DOHH2 (cell line): ENCODE results near the gene SLC44A1.

Experiments
- H3F3A ChIP-seq: fragments of 200-600 bp; sonication (generic), shearing (Covaris generic); 2 replicates; pipeline ENCODE4 v1.6.0; 2016; ENCODE audit warnings: antibody characterized with exemption, mild to moderate bottlenecking; ENCODE audit not compliant: control insufficient read depth, insufficient read depth
- H3K27ac ChIP-seq: fragments of 200-600 bp; sonication (generic); 2 replicates; pipeline ENCODE4 v1.5.1; 2014; ENCODE audit warnings: low read depth, mild to moderate bottlenecking, low read length, moderate library complexity
- H3K27me3 ChIP-seq: fragments of 200-600 bp; sonication (generic); 2 replicates; pipeline ENCODE4 v1.6.1; 2014; ENCODE audit warnings: mild to moderate bottlenecking, low read length, mixed read lengths; ENCODE audit not compliant: control insufficient read depth
- H3K36me3 ChIP-seq: fragments of 200-600 bp; sonication (generic); 2 replicates; pipeline ENCODE4 v1.6.1; 2014; ENCODE audit warnings: mild to moderate bottlenecking, low read length, moderate library complexity, mixed read lengths; ENCODE audit not compliant: control insufficient read depth
- H3K4me1 ChIP-seq: fragments of 200-600 bp; sonication (generic); 2 replicates; pipeline ENCODE4 v1.6.1; 2014; ENCODE audit warnings: mild to moderate bottlenecking, low read length, mixed read lengths; ENCODE audit not compliant: control insufficient read depth
- H3K4me2 ChIP-seq: fragments of 200-600 bp; sonication (generic); 2 replicates; pipeline ENCODE4 v1.6.0; 2014; ENCODE audit warnings: mild to moderate bottlenecking, low read length, moderate library complexity
- H3K4me3 ChIP-seq: fragments of 200-600 bp; sonication (generic); 2 replicates; pipeline ENCODE4 v1.5.1; 2014; ENCODE audit warnings: mild to moderate bottlenecking, low read length, mixed read lengths
- H3K79me2 ChIP-seq: fragments of 200-600 bp; sonication (generic); 2 replicates; pipeline ENCODE4 v1.6.1; 2014; ENCODE audit warnings: mild to moderate bottlenecking, low read length, mixed read lengths; ENCODE audit not compliant: control insufficient read depth
- H3K9me2 ChIP-seq: fragments of 200-600 bp; sonication (generic); replicated peaks from 2 replicates; pipeline ENCODE4 v1.6.1; 2014; ENCODE audit warnings: mild to moderate bottlenecking, low read length, mixed read lengths; ENCODE audit not compliant: control insufficient read depth
- H3K9me3 ChIP-seq: fragments of 200-600 bp; sonication (generic); 2 replicates; pipeline ENCODE4 v1.6.1; 2014; ENCODE audit warnings: antibody characterized with exemption, low read length, mixed read lengths; ENCODE audit not compliant: control insufficient read depth, insufficient read depth
- H4K20me1 ChIP-seq: fragments of 200-600 bp; sonication (generic); 2 replicates; pipeline ENCODE4 v1.6.0; 2014; ENCODE audit warnings: low read depth, mild to moderate bottlenecking, antibody characterized with exemption, low read length, moderate library complexity; ENCODE audit not compliant: control insufficient read depth, insufficient read depth
- EZH2phosphoT487 ChIP-seq: fragments of 200-600 bp; sonication (generic); IDR thresholded peaks from 2 replicates; pipeline ENCODE4 v1.6.1; 2017; ENCODE audit warnings: borderline replicate concordance, mild to moderate bottlenecking, antibody characterized with exemption, low read length, moderate library complexity, mixed read lengths
- TF ChIP-seq, protein P1 (sequence below): fragments of 200-600 bp; sonication (generic); IDR thresholded peaks from one replicate; pipeline ENCODE4 v1.5.1; 2014; ENCODE audit warnings: antibody characterized with exemption, mild to moderate bottlenecking, low read depth, low read length; ENCODE audit not compliant: poor library complexity, severe bottlenecking

Gene SLC44A1

DNA sequence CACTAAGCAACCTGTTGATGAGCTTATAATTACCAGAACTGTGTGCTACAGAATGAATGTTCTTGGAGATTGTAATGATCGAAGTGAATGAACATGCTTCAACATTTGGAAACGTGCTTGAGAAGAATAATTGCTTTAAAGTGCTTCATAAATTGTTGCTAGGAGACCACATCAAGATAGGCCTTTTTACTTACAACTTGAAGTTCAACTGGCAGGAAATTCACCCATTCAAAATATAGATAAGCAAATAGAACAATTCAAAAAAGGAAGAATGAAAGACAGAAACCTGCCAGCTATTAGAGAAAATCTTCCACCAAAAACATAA, 38.0 kb upstream of the SLC44A1 start:
- H3K79me2 ChIP-seq, result no peaks in the 10 kb centered on the region
- no peaks in the 10 kb centered on the region for H3K9me2 ChIP-seq
- H3F3A ChIP-seq, result no peaks in the 10 kb centered on the region
- H3K4me1 ChIP-seq, result no peaks in the 10 kb centered on the region
- no peaks in the 10 kb centered on the region for H3K27me3 ChIP-seq
- H3K4me3 ChIP-seq, result no peak overlapping the region
- TF ChIP-seq EZH2phosphoT487, result no peak
- TF ChIP-seq, protein P1, sequence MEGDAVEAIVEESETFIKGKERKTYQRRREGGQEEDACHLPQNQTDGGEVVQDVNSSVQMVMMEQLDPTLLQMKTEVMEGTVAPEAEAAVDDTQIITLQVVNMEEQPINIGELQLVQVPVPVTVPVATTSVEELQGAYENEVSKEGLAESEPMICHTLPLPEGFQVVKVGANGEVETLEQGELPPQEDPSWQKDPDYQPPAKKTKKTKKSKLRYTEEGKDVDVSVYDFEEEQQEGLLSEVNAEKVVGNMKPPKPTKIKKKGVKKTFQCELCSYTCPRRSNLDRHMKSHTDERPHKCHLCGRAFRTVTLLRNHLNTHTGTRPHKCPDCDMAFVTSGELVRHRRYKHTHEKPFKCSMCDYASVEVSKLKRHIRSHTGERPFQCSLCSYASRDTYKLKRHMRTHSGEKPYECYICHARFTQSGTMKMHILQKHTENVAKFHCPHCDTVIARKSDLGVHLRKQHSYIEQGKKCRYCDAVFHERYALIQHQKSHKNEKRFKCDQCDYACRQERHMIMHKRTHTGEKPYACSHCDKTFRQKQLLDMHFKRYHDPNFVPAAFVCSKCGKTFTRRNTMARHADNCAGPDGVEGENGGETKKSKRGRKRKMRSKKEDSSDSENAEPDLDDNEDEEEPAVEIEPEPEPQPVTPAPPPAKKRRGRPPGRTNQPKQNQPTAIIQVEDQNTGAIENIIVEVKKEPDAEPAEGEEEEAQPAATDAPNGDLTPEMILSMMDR, result no peak
- H3K4me2 ChIP-seq, result no peak overlapping the region
- no peaks in the 10 kb centered on the region for H4K20me1 ChIP-seq
- H3K27ac ChIP-seq, result no peak overlapping the region
- no peaks in the 10 kb centered on the region for H3K9me3 ChIP-seq
- H3K36me3 ChIP-seq, result no peaks in the 10 kb centered on the region

DNA sequence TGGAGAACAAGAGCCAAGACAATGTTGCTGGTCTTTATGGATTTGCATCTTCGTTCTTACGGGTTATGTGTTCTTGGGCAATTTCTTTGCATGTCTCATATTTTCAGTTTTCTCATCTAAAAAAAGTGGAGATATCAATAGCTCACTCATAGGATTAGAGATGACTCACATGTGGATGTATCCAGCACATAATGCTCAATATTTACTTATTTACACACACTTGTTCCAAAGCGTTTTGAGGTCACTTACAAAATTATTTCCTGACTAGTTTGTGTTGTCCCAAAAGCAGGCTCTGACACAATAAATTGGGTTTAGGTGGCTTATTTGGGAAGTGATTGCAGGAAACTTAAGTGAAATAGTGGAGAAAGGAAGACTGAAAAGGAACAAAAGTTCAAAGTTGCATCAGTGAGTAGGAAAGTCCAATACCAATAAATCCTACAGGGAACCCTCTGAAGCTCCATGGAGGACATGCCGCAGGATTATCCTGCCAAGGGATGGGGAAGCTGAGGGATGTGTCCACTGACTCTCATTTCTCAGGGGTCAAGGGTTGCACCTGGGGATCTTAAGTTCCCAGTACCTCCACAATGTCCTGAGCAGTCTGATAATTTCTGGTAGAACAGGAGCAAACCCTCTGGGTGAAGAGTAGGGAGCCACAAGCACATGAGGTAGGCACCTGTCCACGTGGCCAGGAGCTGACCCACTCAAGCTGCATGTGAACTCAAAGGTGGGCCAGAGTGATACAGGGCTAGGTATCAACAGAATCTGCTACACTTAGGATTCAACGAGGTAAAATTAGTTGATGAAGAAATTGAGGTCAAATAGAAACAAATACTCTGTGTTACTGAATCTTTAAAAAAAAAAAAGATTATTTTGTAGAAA, 37.4 kb upstream of the SLC44A1 start:
- Histone ChIP-seq H3K9me2 (no peaks in the 10 kb centered on the region), H3K79me2 (no peaks in the 10 kb centered on the region), H3K36me3 (no peaks in the 10 kb centered on the region), H3K4me2 (no peak overlapping the region), H3K27me3 (no peaks in the 10 kb centered on the region), H3K4me1 (no peaks in the 10 kb centered on the region), H3K4me3 (no peak overlapping the region), H3K27ac (no peak overlapping the region), H4K20me1 (no peaks in the 10 kb centered on the region), H3F3A (no peaks in the 10 kb centered on the region), H3K9me3 (no peaks in the 10 kb centered on the region)
- TF ChIP-seq, protein P1, result no peak
- no peak for TF ChIP-seq EZH2phosphoT487

DNA sequence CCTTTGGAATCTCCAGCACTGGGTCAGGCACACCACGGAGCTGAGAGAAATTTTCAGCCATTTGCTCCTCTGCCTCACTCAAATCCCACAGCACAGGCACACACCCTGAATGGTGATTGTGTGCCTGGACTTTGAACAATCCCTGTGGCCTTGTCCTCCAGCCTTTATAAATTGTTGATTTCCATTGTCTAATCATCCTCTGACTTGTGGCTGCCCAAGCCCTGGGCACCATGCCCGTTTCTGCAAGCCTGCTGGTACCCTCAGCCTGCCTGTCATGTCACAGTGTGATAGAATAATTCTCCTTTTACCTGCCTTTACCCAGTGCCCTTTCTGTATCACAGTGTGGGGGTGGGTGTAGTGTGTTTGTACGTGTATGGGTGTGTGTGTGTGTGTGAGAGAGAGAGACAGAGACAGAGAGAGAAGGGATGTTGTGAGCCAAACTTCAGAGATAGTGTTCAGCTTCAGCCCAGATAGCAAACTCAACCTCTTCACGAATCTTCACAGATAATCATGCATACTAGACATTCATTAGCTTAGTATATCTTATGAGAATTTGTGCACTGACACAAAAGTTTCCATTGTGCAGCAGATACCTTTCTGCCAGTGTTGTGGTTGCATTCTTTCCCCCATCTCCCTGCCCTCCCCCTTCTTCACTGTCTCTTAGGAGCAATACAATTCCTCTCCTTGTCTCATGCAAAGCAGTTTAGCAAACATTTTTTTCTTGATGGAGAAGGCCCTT, 27.8 kb upstream of the SLC44A1 start:
- no peaks in the 10 kb centered on the region for H3K4me1 ChIP-seq
- TF ChIP-seq, protein P1, result no peak
- TF ChIP-seq EZH2phosphoT487, result no peak
- no peaks in the 10 kb centered on the region for H3K9me3 ChIP-seq
- no peaks in the 10 kb centered on the region for H3K36me3 ChIP-seq
- no peak overlapping the region for H3K27ac ChIP-seq
- no peaks in the 10 kb centered on the region for H3K27me3 ChIP-seq
- H3K4me3 ChIP-seq, result no peak overlapping the region
- no peaks in the 10 kb centered on the region for H3F3A ChIP-seq
- H4K20me1 ChIP-seq, result no peaks in the 10 kb centered on the region
- no peaks in the 10 kb centered on the region for H3K9me2 ChIP-seq
- no peak overlapping the region for H3K4me2 ChIP-seq
- H3K79me2 ChIP-seq, result no peaks in the 10 kb centered on the region
